OCI-LY1 (cell line): ENCODE measurements around the gene ATXN7L1.

Source experiments
- H2AFZ ChIP-seq: fragments of 200-600 bp; sonication (generic), shearing (Covaris generic); 2 replicates; pipeline ENCODE4 v1.6.0; 2014; ENCODE audit warnings: antibody characterized with exemption, mild to moderate bottlenecking, low read length
- H3F3A ChIP-seq: fragments of 200-600 bp; sonication (generic), shearing (Covaris generic); 2 replicates; pipeline ENCODE4 v1.6.0; 2014; ENCODE audit warnings: mild to moderate bottlenecking, antibody characterized with exemption, low read length, moderate library complexity; ENCODE audit not compliant: insufficient read depth
- H3K27ac ChIP-seq: fragments of 200-600 bp; sonication (generic); 2 replicates; pipeline ENCODE4 v1.5.1; 2014; ENCODE audit warnings: low read length, mixed run types, mild to moderate bottlenecking, low read depth; ENCODE audit not compliant: poor library complexity, severe bottlenecking
- H3K27me3 ChIP-seq: fragments of 200-600 bp; sonication (generic); 2 replicates; pipeline ENCODE4 v1.6.0; 2014; ENCODE audit warnings: antibody characterized with exemption, mild to moderate bottlenecking, low read length, moderate library complexity; ENCODE audit not compliant: insufficient read depth
- H3K36me3 ChIP-seq: fragments of 200-600 bp; sonication (generic); 2 replicates; pipeline ENCODE4 v1.6.1; 2014; ENCODE audit warnings: mild to moderate bottlenecking, antibody characterized with exemption, low read length, moderate library complexity, mixed read lengths; ENCODE audit not compliant: insufficient read depth
- H3K4me1 ChIP-seq: fragments of 200-600 bp; sonication (generic); 2 replicates; pipeline ENCODE4 v1.5.1; 2014; ENCODE audit warnings: mild to moderate bottlenecking, low read length, moderate library complexity; ENCODE audit not compliant: insufficient read depth, severe bottlenecking
- H3K4me2 ChIP-seq: fragments of 200-600 bp; sonication (generic), shearing (Covaris generic); 2 replicates; pipeline ENCODE4 v1.6.1; 2014; ENCODE audit warnings: low read length
- H3K4me3 ChIP-seq: fragments of 200-600 bp; sonication (generic); 2 replicates; pipeline ENCODE4 v1.5.1; 2014; ENCODE audit warnings: low read length, low read depth, mild to moderate bottlenecking, mixed read lengths; ENCODE audit not compliant: poor library complexity, severe bottlenecking
- H3K79me2 ChIP-seq: fragments of 200-600 bp; shearing (Covaris generic); 2 replicates; pipeline ENCODE4 v1.6.1; 2016; ENCODE audit warnings: mixed run types, low read length, mixed read lengths; ENCODE audit not compliant: insufficient read depth
- H3K9ac ChIP-seq: fragments of 200-600 bp; sonication (generic), shearing (Covaris generic); 2 replicates; pipeline ENCODE4 v1.6.1; 2014; ENCODE audit warnings: mild to moderate bottlenecking, low read length, mixed read lengths
- H3K9me2 ChIP-seq: fragments of 200-600 bp; sonication (generic), shearing (Covaris generic); 2 replicates; pipeline ENCODE4 v1.6.1; 2014; ENCODE audit warnings: low read depth, mild to moderate bottlenecking, low read length, mixed read lengths
- H3K9me3 ChIP-seq: fragments of 200-600 bp; shearing (Covaris generic); 2 replicates; pipeline ENCODE4 v1.6.1; 2014; ENCODE audit warnings: low read length, mixed read lengths
- H4K20me1 ChIP-seq: fragments of 200-600 bp; sonication (generic), shearing (Covaris generic); 2 replicates; pipeline ENCODE4 v1.6.0; 2016; ENCODE audit warnings: mild to moderate bottlenecking, low read length; ENCODE audit not compliant: insufficient read depth
- EZH2 ChIP-seq: fragments of 200-600 bp; sonication (generic), shearing (Covaris generic); IDR thresholded peaks from 2 replicates; pipeline ENCODE4 v1.8.0; 2017; ENCODE audit warnings: borderline replicate concordance, mixed run types, mild to moderate bottlenecking, antibody characterized with exemption, low read length, moderate library complexity, mixed read lengths
- TF ChIP-seq, protein P1 (sequence below): fragments of 200-600 bp; sonication (generic), shearing (Covaris generic); IDR thresholded peaks from 2 replicates; pipeline ENCODE4 v1.5.1; 2017; ENCODE audit warnings: mild to moderate bottlenecking, antibody characterized with exemption, low read length, moderate library complexity, mixed read lengths

The ATXN7L1 gene

DNA sequence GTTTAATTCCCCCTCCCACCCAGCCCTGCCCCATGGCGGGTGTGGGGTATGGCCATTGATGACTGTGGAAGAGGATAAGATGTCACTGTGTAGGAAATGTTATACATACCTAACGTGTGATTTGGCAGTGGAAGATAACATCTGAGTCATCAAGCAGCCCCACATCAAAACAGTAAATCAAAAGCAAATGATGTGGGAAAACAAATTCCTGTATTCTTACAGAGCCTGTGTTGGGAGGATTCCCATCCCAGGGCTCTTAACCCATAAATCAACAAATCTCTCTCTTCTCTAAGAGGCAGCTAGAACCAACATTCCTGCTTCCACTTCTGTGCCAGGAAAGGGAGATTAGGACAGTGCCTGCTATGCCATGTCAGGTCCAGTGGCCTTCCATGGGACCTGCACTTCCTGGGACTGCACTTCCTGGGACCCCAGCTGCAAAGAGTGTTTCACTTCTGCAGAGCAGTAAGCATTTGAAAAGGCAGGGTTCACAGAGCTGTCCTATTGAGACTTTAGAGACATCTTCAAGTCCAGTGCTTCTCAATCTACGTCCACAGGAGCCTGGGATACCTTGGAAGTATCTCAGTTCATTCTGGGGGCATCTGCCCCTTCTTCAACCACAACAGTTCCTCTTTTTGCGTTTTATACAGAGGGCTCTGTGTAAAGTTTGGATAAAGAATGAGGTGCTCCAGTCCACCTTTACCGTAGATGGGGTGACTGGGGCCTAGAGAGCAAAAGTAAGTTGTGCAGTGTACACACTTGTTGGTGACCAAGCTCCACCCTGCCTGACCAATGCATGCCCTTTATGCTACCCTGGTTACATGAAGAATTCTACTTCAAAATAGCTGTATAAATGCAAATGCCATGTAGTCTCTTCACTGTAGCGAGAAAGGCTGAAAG lies 45.7 kb downstream of the ATXN7L1 start:
- no peak overlapping the region for H3K9ac ChIP-seq
- H3K4me1 ChIP-seq, result no peaks in the 10 kb centered on the region
- H3K27ac ChIP-seq, result no peak overlapping the region
- no peaks in the 10 kb centered on the region for H3K79me2 ChIP-seq
- H3K27me3 ChIP-seq, result no peaks in the 10 kb centered on the region; the same call in 1 of the 2 replicates
- TF ChIP-seq EZH2, result no peak
- TF ChIP-seq, protein P1, sequence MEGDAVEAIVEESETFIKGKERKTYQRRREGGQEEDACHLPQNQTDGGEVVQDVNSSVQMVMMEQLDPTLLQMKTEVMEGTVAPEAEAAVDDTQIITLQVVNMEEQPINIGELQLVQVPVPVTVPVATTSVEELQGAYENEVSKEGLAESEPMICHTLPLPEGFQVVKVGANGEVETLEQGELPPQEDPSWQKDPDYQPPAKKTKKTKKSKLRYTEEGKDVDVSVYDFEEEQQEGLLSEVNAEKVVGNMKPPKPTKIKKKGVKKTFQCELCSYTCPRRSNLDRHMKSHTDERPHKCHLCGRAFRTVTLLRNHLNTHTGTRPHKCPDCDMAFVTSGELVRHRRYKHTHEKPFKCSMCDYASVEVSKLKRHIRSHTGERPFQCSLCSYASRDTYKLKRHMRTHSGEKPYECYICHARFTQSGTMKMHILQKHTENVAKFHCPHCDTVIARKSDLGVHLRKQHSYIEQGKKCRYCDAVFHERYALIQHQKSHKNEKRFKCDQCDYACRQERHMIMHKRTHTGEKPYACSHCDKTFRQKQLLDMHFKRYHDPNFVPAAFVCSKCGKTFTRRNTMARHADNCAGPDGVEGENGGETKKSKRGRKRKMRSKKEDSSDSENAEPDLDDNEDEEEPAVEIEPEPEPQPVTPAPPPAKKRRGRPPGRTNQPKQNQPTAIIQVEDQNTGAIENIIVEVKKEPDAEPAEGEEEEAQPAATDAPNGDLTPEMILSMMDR, result no peak
- H3K9me3 ChIP-seq, result no peaks in the 10 kb centered on the region
- no peaks in the 10 kb centered on the region for H3K36me3 ChIP-seq
- H4K20me1 ChIP-seq, result no peaks in the 10 kb centered on the region
- H2AFZ ChIP-seq, result no peak overlapping the region
- H3K4me2 ChIP-seq, result no peak overlapping the region
- H3F3A ChIP-seq, result no peaks in the 10 kb centered on the region
- H3K9me2 ChIP-seq, result no peaks in the 10 kb centered on the region
- no peak overlapping the region for H3K4me3 ChIP-seq

- Histone ChIP-seq H3K36me3 (no peaks in the 10 kb centered on the region), H3K9me3 (no peaks in the 10 kb centered on the region), H3K4me2 (no peak overlapping the region), H3K4me3 (no peak overlapping the region), H3K27ac (no peak overlapping the region), H2AFZ (no peak overlapping the region), H3K79me2 (no peaks in the 10 kb centered on the region), H3F3A (no peaks in the 10 kb centered on the region), H3K27me3 (no peaks in the 10 kb centered on the region; the same call in 1 of the 2 replicates), H3K4me1 (no peaks in the 10 kb centered on the region), H3K9ac (no peak overlapping the region), H4K20me1 (no peaks in the 10 kb centered on the region), H3K9me2 (no peaks in the 10 kb centered on the region)
- TF ChIP-seq, protein P1, result no peak
- TF ChIP-seq EZH2, result no peak
Measured at GRCh38 chr7:105829681-105830322, 46.6 kb downstream of the ATXN7L1 start.

GRCh38 chr7:105828141-105828540 lies 48.3 kb downstream of the ATXN7L1 start:
- H3K9me3 ChIP-seq, result no peaks in the 10 kb centered on the region
- H3K4me1 ChIP-seq, result no peaks in the 10 kb centered on the region
- no peaks in the 10 kb centered on the region for H3K79me2 ChIP-seq
- no peak overlapping the region for H2AFZ ChIP-seq
- no peaks in the 10 kb centered on the region for H3F3A ChIP-seq
- TF ChIP-seq, protein P1, result no peak
- TF ChIP-seq EZH2, result no peak
- no peak overlapping the region for H3K4me3 ChIP-seq
- H3K27ac ChIP-seq, result no peak overlapping the region
- H4K20me1 ChIP-seq, result no peaks in the 10 kb centered on the region
- H3K4me2 ChIP-seq, result no peak overlapping the region
- no peak overlapping the region for H3K9ac ChIP-seq
- peaks cover 4% of the 10 kb centered on the region; the same call in 1 of the 2 replicates for H3K27me3 ChIP-seq
- no peaks in the 10 kb centered on the region for H3K9me2 ChIP-seq
- H3K36me3 ChIP-seq, result no peaks in the 10 kb centered on the region
